ENCODE measurements around the gene LHX1.

The LHX1 gene

DNA sequence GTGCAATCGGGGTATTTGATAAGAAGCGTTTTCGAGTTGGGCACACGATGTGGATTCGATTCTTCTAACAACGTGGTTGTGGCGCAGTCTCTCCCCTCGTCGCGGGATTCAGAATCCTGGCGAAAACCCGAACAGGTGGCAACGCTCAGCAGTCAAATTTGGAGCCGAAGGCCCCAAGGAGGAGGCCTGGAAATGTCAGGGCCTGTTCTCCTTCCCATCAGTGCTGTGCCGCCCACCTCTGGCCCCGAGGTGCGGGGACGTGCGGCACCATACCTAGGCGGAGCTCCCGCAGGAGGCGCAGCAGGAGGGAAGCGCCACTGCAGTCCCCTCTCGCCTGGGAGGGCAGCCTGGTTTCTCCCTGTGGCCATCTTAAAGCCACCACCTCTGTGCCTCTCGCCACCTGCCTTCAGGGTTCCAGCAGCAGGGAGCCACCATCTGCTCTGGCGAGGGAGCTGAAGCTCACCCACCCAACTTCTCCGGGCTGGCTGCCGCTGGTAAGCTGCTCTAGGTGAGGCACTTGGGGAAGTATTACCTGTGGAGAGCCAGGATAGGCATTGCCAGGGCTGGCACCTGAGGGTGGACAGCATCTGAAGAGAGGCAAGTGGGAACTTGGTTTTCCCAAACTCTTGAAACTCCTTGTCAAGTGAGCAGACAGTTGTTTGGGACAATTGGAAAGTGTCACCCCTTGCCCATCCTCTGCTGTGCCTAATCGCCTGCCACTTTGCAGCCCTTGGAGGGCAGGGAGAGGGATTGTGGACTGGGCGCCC lies 8.9 kb downstream of the LHX1 start:
- in situ Hi-C loops (cut with HindIII; ENCODE audit: low pct_ligation_motif_present, low pct_unique_long_range_greater_than_20kb, low sequenced_read_pairs) = no loop called here
- no peak for DNase-seq

DNA sequence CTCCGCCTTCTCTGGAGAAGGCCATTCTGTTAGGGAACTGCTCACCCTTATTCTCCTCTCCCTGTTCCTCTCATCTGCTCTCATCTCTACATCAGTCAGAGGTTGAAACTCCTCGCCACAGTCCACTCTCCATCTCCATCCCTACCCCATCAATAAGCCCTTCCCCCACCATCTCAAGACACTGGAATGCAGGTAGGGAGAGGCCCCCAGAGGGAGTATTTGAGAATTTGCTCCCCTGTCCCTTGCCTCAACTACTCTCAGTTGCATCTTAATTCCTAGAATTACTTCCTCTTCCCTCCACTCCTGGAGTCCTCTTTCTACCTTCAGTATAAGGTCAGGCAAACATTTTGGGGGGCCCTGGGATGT lies 9.4 kb downstream of the LHX1 start:
- no peak for DNase-seq
- in situ Hi-C loops (cut with HindIII; ENCODE audit: low pct_ligation_motif_present, low pct_unique_long_range_greater_than_20kb, low sequenced_read_pairs) = no loop called here

DNA sequence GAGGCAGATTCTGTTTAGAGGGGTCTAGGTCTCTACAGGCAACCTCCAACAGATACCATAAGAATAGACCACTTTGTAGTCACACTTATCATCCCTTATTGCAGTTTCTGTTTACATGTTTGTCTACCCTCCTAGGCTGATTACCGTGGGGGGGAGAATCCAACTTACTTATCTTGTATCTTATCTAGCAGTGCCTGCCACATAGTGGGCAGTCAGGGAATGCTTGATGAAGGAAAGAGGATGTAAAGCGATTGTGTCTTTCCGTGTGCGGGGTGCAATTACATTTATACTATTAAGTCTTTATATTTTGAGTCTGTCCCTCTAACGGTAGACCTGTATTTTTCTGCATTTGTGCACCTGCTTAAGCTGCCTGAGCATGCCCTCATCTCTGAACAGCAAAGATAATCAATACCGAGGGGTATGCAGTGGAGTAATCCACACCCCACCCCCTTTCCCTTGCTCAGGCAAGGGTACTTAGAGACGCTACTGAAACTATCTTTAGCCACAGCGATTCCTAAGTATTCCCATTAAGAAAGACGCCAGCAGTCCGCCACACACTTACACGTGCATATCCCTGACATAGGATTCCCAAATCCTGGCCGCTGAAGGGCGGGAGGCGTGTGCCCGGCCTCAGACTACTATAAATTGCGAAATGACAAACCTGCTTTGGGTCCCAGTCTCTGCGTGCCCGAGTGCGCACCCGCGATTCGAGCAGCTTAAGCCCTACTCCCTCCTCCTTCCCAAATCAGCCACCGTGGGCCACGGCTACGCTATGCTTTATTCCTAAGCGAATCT lies 10.8 kb downstream of the LHX1 start:
- in situ Hi-C loops (cut with HindIII; ENCODE audit: low pct_ligation_motif_present, low pct_unique_long_range_greater_than_20kb, low sequenced_read_pairs) = no loop called here

DNA sequence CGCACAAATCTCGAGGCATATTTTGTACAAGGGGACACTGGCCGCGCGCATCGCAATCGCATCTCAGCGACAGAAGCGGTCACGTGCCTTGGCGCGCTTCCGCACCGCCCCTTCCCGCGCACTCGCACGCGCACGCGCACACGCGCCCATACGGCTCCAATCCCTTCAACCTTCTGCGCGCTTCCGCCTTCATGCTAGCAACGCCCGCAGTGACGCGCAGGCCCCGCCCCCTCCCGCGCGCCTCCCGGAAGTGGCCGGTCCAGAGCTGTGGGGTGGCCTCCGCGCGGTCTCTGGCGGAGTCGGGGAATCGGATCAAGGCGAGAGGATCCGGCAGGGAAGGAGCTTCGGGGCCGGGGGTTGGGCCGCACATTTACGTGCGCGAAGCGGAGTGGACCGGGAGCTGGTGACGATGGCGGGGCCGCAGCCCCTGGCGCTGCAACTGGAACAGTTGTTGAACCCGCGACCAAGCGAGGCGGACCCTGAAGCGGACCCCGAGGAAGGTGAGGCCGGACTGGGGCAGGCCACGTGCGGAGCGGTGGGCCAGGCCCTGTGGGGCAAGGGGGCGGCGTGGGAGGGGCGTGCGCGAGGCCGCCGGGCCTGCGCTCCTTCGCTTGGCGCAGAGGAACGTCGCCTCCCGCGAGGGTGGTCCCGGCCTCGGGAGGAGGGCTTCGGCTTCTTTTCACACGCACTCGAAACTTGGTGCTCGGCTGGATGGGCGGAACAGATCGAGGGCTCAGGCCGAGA lies 11.6 kb downstream of the LHX1 start, which contains the start of gene AATF:
Gene AATF, plus strand, starts transcription at position 238 of the 744 bp plus-strand sequence. Its CDS starts 172 bp downstream, at position 410.
- in situ Hi-C loops (cut with HindIII; ENCODE audit: low pct_ligation_motif_present, low pct_unique_long_range_greater_than_20kb, low sequenced_read_pairs) = no loop called here
- peak; percentile 97 for DNase-seq

More for the DNA sequence above, 10.8 kb downstream of the LHX1 start:
- peak; percentile 53 for DNase-seq

DNA sequence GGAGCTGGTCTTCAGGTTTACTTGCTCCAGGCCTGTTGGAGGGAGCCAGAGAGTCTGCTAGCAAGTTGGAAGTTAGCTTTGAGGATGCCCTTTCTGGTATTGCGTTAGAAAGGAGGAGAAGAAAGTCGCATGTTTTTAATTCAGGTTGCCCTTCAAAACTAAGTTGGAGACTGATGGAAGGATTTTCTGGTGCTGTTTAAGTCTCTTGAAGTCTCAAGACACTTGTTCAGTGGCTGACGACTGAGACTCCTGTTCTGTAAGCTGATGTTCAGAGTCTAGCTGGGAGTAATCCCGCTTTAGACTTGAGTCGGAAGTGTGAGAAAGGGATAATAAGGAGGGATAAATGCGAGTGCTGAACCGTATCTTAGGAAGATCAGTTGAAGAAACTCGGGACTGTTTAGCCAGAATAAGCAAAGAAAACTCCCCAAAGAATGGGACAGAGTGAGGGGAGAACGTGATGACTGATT lies 12.2 kb downstream of the LHX1 start:
- DNase-seq = peak; percentile 54
- in situ Hi-C loops (cut with HindIII; ENCODE audit: low pct_ligation_motif_present, low pct_unique_long_range_greater_than_20kb, low sequenced_read_pairs) = no loop called here

DNA sequence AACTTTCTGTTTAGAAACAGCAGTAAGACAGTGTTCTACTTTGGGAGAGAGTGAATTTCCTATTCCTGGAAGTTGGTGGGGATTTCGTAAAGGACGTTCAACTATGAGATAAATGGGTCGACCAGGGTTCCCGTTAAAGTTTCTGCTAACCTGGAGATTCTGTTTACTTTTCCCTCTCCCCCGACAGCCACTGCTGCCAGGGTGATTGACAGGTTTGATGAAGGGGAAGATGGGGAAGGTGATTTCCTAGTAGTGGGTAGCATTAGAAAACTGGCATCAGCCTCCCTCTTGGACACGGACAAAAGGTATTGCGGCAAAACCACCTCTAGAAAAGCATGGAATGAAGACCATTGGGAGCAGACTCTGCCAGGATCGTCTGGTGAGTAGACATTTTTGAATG lies 12.8 kb downstream of the LHX1 start:
- in situ Hi-C loops (cut with HindIII; ENCODE audit: low pct_ligation_motif_present, low pct_unique_long_range_greater_than_20kb, low sequenced_read_pairs) = no loop called here
- no peak for DNase-seq

DNA sequence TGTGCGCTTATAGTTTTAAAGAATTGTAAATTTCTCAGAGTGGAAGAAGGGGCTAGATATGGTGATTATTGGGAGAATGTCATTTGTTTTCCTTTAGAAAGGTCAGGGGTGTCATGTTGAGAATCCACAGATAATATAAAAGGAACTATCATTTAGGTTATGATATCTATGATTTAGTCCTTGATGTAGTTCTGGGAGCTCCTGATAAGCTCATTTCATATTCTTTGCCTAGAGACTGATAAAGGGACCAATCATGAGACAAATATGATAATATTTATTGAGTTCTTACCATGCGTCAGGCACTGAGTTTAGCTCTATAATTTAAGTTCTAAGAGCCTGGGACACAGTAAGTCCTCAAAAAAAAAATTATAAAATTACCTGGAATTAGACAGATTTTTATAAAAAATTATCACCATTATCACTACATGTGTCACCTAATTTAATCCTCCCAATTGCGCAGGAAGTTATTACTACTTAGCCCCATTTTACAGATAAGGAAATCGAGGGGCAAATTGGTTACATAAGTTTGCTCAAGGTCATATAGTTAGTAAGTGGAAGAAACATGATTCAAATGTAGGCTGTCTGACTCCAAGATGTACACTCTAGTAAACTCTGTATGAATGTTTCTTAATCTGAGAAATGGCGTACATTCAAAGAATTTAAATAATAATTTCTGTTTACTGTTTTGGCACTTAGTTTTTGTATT lies 14.0 kb downstream of the LHX1 start:
- in situ Hi-C loops (cut with HindIII; ENCODE audit: low pct_ligation_motif_present, low pct_unique_long_range_greater_than_20kb, low sequenced_read_pairs) = no loop called here
- no peak for DNase-seq

DNA sequence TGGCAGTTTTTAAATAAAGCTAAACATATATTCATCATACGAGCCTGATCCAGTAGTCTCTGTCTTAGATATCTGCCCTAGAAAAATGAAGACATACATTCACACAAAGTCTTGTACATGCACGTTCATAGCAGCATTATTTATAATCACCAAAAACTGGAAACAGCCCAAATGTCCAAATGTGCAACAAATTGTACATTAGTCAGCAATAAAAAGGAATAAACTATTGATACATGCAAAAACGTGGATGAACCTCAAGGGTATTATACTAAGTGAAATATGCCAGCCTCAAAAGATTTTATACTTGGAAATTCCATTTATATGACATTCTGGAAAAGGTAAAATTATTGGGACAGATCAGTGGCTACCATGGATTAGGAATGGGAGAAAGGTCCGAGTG lies 34.2 kb downstream of the LHX1 start:
- in situ Hi-C loops (cut with HindIII; ENCODE audit: low pct_ligation_motif_present, low pct_unique_long_range_greater_than_20kb, low sequenced_read_pairs) = no loop called here
- no peak for DNase-seq

DNA sequence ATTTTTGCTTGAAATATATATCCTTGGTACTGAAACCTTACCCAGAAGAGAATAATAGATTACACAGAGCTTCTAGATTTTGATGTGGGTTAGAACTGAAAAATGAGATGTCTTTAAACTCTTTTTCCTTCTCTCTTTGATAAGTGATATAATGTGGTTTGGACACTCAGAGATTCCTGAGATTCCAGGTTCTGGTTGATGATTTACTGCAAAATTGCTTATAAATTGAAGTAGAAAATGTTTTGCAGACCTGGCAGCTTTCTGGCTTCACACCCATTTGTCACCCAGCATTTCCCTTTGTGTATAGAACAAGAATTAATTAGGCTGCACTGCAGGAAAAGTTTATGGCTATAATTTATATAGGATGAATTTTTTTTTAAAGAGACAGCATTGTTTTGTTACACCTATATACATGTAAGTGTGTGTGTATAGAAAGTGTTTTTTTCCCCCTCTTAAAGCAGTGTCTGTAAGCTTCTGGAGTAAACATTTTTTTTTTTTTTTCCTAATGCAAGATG lies 35.0 kb downstream of the LHX1 start:
- DNase-seq = peak; percentile 91
- in situ Hi-C loops (cut with HindIII; ENCODE audit: low pct_ligation_motif_present, low pct_unique_long_range_greater_than_20kb, low sequenced_read_pairs) = no loop called here

DNA sequence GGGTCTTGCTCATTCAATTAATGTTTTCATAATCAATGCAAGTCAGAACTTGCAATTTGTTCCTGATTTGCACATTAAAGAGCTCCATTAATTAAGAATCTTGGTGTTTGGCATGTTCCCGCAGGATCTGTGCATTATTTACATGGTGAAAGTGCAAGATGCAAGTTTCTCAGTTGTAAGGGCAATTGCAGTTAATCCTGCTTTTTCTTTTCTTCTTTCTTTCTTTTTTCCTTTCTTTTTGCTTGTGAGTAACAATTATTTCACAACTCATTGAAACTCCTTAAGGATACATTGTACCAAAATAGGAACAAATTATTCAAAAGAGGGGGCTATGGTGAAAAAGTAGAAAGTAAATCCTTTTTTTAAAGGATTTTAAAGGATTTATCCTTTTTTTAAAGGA lies 35.6 kb downstream of the LHX1 start:
- DNase-seq = no peak
- in situ Hi-C loops (cut with HindIII; ENCODE audit: low pct_ligation_motif_present, low pct_unique_long_range_greater_than_20kb, low sequenced_read_pairs) = no loop called here

DNA sequence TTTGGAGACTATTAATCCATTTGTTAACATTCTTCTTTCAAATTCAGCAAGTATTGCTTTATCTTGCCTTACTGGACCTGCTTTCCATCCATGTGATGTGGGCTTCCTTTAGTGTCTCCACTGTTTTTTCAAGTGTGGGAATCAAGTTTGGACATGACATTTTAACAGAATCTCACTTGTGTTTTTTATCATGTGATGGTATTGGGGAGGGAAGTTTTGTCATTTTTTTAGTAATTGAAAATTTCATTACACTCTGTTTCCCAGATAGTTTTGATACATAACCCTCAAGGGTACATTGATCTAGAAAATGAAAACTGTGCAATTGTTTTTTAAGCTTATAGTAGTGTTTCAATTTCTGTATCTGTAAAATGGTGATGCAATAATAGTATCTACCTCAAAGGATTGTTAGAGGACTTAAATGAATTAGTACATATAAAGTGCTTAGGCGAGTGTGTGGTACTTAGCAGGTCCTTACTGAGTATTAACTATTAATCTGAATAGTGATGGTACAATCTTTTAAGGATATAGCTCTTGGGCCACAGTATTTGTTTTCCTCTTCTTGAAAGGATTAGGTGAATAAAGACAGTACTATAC lies 38.7 kb downstream of the LHX1 start:
- no peak for DNase-seq
- in situ Hi-C loops (cut with HindIII; ENCODE audit: low pct_ligation_motif_present, low pct_unique_long_range_greater_than_20kb, low sequenced_read_pairs) = no loop called here

DNA sequence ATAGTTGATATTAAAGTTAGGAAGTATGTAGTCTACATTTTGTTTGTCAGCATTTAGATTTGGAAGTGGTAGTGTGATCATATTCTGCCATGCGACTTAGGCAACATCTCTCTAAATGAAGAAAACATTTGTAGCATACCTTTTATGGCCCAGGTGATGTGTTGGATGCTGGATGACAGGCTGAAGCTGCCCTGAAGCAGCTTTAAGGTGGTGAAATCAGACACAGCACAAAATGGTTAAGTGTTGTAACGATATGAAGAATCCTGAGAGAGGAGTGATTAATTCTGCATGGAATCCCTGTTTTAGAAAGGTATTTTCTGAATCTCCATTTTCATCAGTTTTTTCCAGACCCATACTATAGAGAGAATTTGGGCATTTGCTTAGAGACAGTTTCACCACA lies 39.8 kb downstream of the LHX1 start:
- DNase-seq = no peak
- in situ Hi-C loops (cut with HindIII; ENCODE audit: low pct_ligation_motif_present, low pct_unique_long_range_greater_than_20kb, low sequenced_read_pairs) = no loop called here

DNA sequence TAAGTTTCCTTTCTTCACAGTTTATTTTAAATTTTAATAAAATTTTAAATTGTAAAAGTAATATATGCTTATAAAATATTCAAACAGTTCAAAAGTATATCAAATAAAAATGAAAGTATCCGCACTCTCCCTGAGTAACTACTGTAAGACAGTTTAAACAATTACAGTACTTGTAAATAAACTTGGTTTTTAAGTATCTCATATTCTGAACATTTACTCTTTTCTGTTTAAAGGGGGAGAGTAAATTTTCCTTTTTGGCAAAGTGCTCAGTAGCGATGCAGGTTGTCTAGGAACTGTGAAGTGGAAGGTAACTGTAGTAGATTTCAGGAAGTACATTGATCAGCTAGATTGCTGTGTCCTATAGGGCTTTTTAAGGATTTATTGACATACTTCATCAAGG lies 40.3 kb downstream of the LHX1 start:
- in situ Hi-C loops (cut with HindIII; ENCODE audit: low pct_ligation_motif_present, low pct_unique_long_range_greater_than_20kb, low sequenced_read_pairs) = no loop called here
- no peak for DNase-seq

DNA sequence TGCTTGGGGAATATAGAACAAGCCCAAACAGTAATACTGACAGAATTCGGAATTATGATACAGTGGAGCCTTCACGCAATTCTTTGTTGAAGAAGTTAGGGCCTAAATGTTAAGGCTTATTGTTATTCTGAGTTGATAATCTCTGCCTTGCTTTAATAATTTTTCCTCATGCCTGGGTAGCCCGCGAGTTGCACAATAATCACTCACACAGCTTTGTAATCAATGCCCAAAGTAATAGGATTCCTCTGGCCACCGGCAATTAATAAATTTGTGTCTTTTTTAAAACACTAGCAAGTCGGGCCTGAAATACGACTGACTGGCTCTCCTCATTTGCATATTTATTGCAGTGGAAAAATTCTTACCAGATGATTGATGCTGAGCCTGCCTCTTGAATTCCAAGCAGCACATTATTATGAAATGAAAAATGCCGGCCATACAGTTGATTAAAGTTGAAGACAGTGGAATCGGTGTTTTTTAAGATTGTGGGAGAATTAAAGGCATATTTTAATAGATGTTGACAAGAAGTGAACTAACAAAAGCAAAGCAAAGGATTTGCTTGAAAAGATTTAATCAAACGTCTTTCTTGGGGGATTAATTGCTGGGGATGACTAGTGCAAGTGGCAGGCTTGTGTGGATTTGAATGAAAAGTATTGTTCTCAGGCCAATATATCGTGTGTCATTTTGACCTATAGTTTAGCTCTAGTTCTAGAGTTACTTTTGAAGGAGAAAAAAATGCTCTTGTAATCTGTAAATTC lies 41.7 kb downstream of the LHX1 start:
- in situ Hi-C loops (cut with HindIII; ENCODE audit: low pct_ligation_motif_present, low pct_unique_long_range_greater_than_20kb, low sequenced_read_pairs) = no loop called here
- no peak for DNase-seq

DNA sequence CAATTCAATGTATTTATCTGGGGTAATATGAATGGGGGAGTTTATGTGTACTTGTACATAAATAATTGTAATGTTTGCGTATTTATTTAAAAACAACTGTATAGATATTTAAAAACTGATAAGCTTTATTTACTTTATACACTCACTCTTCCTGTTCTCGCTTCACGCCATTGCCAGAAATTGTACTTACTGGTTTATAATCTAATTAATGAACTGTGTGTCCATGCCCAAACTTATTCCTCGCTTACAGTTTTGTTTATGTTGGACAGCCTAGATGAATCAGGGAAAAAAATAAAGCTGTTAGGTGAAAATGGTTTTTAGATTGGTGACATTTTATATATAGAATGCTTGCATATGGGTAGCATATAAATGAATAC lies 42.3 kb downstream of the LHX1 start:
- in situ Hi-C loops (cut with HindIII; ENCODE audit: low pct_ligation_motif_present, low pct_unique_long_range_greater_than_20kb, low sequenced_read_pairs) = no loop called here
- no peak for DNase-seq

DNA sequence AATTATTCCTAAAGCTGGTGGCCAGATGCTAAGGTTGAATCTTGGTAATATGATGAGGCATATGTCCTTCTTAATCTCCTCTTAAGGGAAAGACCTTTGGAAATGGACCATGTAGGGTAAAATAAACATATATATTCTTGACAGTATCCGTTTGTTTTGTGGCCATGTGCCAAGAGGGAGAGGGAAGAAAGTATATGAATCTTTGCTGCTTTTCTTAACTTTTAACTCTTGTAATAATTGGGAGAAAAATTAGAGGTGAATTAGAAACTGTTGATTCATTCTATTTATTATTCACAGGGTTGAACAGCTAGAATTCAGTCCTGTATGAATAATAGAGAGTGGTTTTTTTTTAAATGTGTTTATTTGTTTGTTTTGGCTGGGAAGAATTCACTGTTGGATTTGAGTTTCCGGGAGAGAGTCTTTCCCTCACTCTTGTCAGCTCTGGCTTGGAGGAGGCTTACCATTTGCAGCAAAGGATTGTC lies 43.0 kb downstream of the LHX1 start:
- in situ Hi-C loops (cut with HindIII; ENCODE audit: low pct_ligation_motif_present, low pct_unique_long_range_greater_than_20kb, low sequenced_read_pairs) = no loop called here
- DNase-seq = no peak

DNA sequence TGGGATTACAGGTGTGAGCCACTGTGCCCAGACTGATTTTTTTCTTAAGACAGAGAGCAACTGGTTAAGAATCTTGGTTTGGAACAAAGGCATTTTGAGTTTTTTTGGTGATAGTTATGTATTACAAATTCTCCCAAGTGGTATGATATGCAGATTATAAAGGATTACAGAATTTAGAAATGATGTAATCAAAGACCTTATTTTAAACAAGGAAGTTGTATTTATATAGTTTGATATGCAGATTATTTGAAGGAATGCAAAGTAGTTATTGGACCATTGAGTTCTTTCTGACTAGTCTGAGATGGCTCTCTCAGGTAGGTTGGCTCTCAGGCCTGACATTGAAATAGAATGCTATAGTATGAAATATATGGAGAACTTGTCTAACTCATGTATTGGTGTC lies 46.3 kb downstream of the LHX1 start:
- no peak for DNase-seq
- in situ Hi-C loops (cut with HindIII; ENCODE audit: low pct_ligation_motif_present, low pct_unique_long_range_greater_than_20kb, low sequenced_read_pairs) = no loop called here
